ENCODE data around the gene EIF4G1.

The EIF4G1 gene

DNA sequence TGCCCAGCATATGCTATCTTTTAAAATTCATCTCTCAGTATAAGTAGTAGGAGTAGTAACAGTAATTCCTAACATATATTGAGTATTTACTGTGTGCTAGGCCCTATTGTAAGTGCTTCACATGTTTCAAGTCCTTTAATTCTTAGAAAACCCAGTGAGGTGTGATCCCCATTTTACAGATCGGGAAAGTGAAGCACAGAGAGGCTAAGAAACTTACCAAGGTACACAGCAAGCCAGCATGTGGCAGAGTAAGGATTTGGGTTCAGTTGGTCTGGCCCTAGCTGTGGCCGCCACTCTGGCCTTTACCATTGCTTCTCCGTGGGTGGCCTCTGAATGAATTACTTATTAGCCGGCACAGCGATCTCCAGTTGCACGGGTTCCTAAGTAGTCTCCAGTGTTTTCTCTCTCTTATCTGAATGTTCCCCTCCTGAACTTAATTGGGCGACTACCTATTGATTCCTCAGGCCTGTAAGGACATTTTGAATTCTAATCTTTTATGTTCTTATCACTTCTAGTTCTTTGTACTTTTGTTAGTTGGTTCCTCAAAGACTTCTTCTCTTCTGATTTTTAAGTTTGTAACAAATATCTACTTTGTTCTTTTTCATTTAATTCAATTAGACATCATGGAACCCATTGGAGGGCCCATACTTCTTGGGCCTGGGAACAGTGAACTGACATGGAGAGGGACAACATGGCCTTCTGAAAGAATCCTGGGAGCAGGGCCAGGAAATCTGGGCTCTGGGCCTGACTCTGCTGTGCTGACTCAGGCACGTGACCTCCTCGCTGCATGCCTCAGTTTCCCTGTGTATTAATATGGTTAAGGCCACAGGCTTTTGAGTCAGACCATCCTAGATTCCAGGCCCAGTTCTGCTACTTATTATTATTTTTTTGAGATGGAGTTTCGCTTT is 35.4 kb downstream of the EIF4G1 start:
- no peaks in the 10 kb centered on the region for H3F3A ChIP-seq (ENCODE audit: control insufficient read depth, insufficient read depth)
- no peaks in the 10 kb centered on the region for H3K9me2 ChIP-seq (replicated peaks; ENCODE audit: control insufficient read depth, low read length)
- H3K36me3 ChIP-seq (ENCODE audit: control insufficient read depth, low read length), result no peaks in the 10 kb centered on the region
- no peak overlapping the region for H3K4me3 ChIP-seq (ENCODE audit: low read length)
- TF ChIP-seq, protein P1, sequence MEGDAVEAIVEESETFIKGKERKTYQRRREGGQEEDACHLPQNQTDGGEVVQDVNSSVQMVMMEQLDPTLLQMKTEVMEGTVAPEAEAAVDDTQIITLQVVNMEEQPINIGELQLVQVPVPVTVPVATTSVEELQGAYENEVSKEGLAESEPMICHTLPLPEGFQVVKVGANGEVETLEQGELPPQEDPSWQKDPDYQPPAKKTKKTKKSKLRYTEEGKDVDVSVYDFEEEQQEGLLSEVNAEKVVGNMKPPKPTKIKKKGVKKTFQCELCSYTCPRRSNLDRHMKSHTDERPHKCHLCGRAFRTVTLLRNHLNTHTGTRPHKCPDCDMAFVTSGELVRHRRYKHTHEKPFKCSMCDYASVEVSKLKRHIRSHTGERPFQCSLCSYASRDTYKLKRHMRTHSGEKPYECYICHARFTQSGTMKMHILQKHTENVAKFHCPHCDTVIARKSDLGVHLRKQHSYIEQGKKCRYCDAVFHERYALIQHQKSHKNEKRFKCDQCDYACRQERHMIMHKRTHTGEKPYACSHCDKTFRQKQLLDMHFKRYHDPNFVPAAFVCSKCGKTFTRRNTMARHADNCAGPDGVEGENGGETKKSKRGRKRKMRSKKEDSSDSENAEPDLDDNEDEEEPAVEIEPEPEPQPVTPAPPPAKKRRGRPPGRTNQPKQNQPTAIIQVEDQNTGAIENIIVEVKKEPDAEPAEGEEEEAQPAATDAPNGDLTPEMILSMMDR (IDR thresholded peaks at IDR 0.05; ENCODE audit: low read depth, low read length, poor library complexity, severe bottlenecking), result no peak
- no peak for TF ChIP-seq EZH2phosphoT487 (IDR thresholded peaks at IDR 0.05; ENCODE audit: borderline replicate concordance, low read length)
- H3K9me3 ChIP-seq (ENCODE audit: control insufficient read depth, insufficient read depth, low read length), result no peaks in the 10 kb centered on the region
- no peaks in the 10 kb centered on the region for H3K27me3 ChIP-seq (ENCODE audit: control insufficient read depth, low read length)
- peaks cover 3% of the 10 kb centered on the region; the same call in 1 of the 2 replicates for H3K4me1 ChIP-seq (ENCODE audit: control insufficient read depth, low read length)
- no peak overlapping the region for H3K27ac ChIP-seq (ENCODE audit: low read depth, low read length)
- no peak overlapping the region for H3K4me2 ChIP-seq (ENCODE audit: low read length)
- H4K20me1 ChIP-seq (ENCODE audit: control insufficient read depth, insufficient read depth, low read depth, low read length), result no peaks in the 10 kb centered on the region
- H3K79me2 ChIP-seq (ENCODE audit: control insufficient read depth, low read length), result no peaks in the 10 kb centered on the region

DNA sequence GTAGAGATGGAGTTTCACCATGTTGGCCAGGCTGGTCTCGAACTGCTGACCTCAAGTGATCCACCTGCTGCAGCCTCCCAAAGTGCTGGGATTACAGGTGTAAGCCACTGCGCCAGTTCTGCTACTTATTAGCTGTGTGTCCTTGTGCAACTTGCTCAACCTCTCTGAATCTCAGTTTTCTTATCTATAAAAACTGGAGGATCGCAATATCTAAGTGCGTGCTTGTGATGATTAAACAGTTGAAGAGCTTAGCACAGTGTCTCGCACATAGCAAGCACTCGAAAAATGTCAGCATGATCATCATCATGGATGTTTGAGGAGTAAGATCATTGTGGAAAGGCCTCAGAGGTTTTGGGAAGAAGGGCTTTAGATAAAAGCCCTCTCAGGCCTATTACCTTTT is 36.2 kb downstream of the EIF4G1 start:
- Histone ChIP-seq H3K4me3 (ENCODE audit: low read length) (no peak overlapping the region), H4K20me1 (ENCODE audit: control insufficient read depth, insufficient read depth, low read depth, low read length) (no peaks in the 10 kb centered on the region), H3K36me3 (ENCODE audit: control insufficient read depth, low read length) (no peaks in the 10 kb centered on the region), H3K4me1 (ENCODE audit: control insufficient read depth, low read length) (peaks cover 3% of the 10 kb centered on the region; the same call in 1 of the 2 replicates), H3K27ac (ENCODE audit: low read depth, low read length) (no peak overlapping the region), H3K4me2 (ENCODE audit: low read length) (no peak overlapping the region), H3K79me2 (ENCODE audit: control insufficient read depth, low read length) (no peaks in the 10 kb centered on the region), H3K9me3 (ENCODE audit: control insufficient read depth, insufficient read depth, low read length) (no peaks in the 10 kb centered on the region), H3F3A (ENCODE audit: control insufficient read depth, insufficient read depth) (no peaks in the 10 kb centered on the region), H3K27me3 (ENCODE audit: control insufficient read depth, low read length) (no peaks in the 10 kb centered on the region), H3K9me2 (replicated peaks; ENCODE audit: control insufficient read depth, low read length) (no peaks in the 10 kb centered on the region)
- TF ChIP-seq, protein P1 (IDR thresholded peaks at IDR 0.05; ENCODE audit: low read depth, low read length, poor library complexity, severe bottlenecking), result no peak
- TF ChIP-seq EZH2phosphoT487 (IDR thresholded peaks at IDR 0.05; ENCODE audit: borderline replicate concordance, low read length), result no peak

GRCh38 chr3:184351511-184352148 is 37.2 kb downstream of the EIF4G1 start:
- no peak overlapping the region for H3K27ac ChIP-seq (ENCODE audit: low read depth, low read length)
- H3K4me1 ChIP-seq (ENCODE audit: control insufficient read depth, low read length), result peaks cover 3% of the 10 kb centered on the region; the same call in 1 of the 2 replicates
- no peaks in the 10 kb centered on the region for H3K9me3 ChIP-seq (ENCODE audit: control insufficient read depth, insufficient read depth, low read length)
- no peak overlapping the region for H3K4me2 ChIP-seq (ENCODE audit: low read length)
- H3K4me3 ChIP-seq (ENCODE audit: low read length), result no peak overlapping the region
- TF ChIP-seq, protein P1 (IDR thresholded peaks at IDR 0.05; ENCODE audit: low read depth, low read length, poor library complexity, severe bottlenecking), result no peak
- TF ChIP-seq EZH2phosphoT487 (IDR thresholded peaks at IDR 0.05; ENCODE audit: borderline replicate concordance, low read length), result no peak
- no peaks in the 10 kb centered on the region for H3K27me3 ChIP-seq (ENCODE audit: control insufficient read depth, low read length)
- no peaks in the 10 kb centered on the region for H3K9me2 ChIP-seq (replicated peaks; ENCODE audit: control insufficient read depth, low read length)
- no peaks in the 10 kb centered on the region for H3F3A ChIP-seq (ENCODE audit: control insufficient read depth, insufficient read depth)
- no peaks in the 10 kb centered on the region for H4K20me1 ChIP-seq (ENCODE audit: control insufficient read depth, insufficient read depth, low read depth, low read length)
- H3K36me3 ChIP-seq (ENCODE audit: control insufficient read depth, low read length), result no peaks in the 10 kb centered on the region
- no peaks in the 10 kb centered on the region for H3K79me2 ChIP-seq (ENCODE audit: control insufficient read depth, low read length)
